Osteocyte (in vitro differentiated cells): ENCODE data around the gene MRPL22. TPM values are rescaled to one million over a fixed set of nuclear protein-coding genes. Genes with fewer than 3 reads are reported as not detected.

ENCODE experiments used
- DNase-seq: peaks from one replicate; pipeline ENCODE4 v3.0.0; 2021; ENCODE audit warnings: mixed read lengths; ENCODE audit not compliant: unreplicated experiment; ENCODE audit errors: extremely low spot score
- H3K27ac Mint-ChIP-seq: one replicate; pipeline ENCODE4 v1.8.0; 2021; ENCODE audit warnings: mild to moderate bottlenecking, mixed read lengths; ENCODE audit not compliant: unreplicated experiment
- H3K27me3 Mint-ChIP-seq: one replicate; pipeline ENCODE4 v1.8.0; 2021; ENCODE audit warnings: mixed read lengths; ENCODE audit not compliant: unreplicated experiment
- H3K36me3 Mint-ChIP-seq: one replicate; pipeline ENCODE4 v1.8.0; 2021; ENCODE audit warnings: mixed read lengths; ENCODE audit not compliant: unreplicated experiment
- H3K4me1 Mint-ChIP-seq: one replicate; pipeline ENCODE4 v1.8.0; 2021; ENCODE audit warnings: mixed read lengths; ENCODE audit not compliant: unreplicated experiment
- H3K4me3 Mint-ChIP-seq: one replicate; pipeline ENCODE4 v1.8.0; 2021; ENCODE audit warnings: mild to moderate bottlenecking, moderate library complexity, mixed read lengths; ENCODE audit not compliant: unreplicated experiment
- H3K9me3 Mint-ChIP-seq: one replicate; pipeline ENCODE4 v1.8.0; 2021; ENCODE audit warnings: mixed read lengths; ENCODE audit not compliant: unreplicated experiment
- long read RNA-seq: library from polyadenylated mRNA; unstranded; transcript quantifications from one replicate; pipeline ENCODE4 v2.0.0, GENCODE V29; 2021
- total RNA-seq: library from RNA; stranded (reverse); gene quantifications from 2 replicates; pipeline ENCODE4 v1.2.1, GENCODE V29; 2021
- TF ChIP-seq, protein P1 (sequence below): fragments of 200-600 bp; sonication (generic); IDR thresholded peaks from 2 replicates; pipeline ENCODE4 v1.5.0; 2021; ENCODE audit warnings: antibody characterized with exemption, mild to moderate bottlenecking, moderate library complexity

Gene MRPL22
- 35.8 and 39.1 TPM in 2 replicates for total RNA-seq
- long read RNA-seq, transcript MRPL22-207 (7 exons, 3,176 nt) = major isoform, 21 of 27 reads
- long read RNA-seq, partial matches to known transcripts = 1 of 27 reads
- long read RNA-seq, other reads (novel, unspliced or antisense) = 3 of 27 reads

- Mint-ChIP-seq H3K9me3 (no peaks in the 10 kb centered on the region), H3K27me3 (no peaks in the 10 kb centered on the region), H3K36me3 (no peaks in the 10 kb centered on the region), H3K4me1 (peaks cover 29% of the 10 kb centered on the region), H3K27ac (peak within 1 kb of the TSS; percentile 99), H3K4me3 (peak within 1 kb of the TSS; percentile 100)
- peak; percentile 96 for DNase-seq
- TF ChIP-seq, protein P1, sequence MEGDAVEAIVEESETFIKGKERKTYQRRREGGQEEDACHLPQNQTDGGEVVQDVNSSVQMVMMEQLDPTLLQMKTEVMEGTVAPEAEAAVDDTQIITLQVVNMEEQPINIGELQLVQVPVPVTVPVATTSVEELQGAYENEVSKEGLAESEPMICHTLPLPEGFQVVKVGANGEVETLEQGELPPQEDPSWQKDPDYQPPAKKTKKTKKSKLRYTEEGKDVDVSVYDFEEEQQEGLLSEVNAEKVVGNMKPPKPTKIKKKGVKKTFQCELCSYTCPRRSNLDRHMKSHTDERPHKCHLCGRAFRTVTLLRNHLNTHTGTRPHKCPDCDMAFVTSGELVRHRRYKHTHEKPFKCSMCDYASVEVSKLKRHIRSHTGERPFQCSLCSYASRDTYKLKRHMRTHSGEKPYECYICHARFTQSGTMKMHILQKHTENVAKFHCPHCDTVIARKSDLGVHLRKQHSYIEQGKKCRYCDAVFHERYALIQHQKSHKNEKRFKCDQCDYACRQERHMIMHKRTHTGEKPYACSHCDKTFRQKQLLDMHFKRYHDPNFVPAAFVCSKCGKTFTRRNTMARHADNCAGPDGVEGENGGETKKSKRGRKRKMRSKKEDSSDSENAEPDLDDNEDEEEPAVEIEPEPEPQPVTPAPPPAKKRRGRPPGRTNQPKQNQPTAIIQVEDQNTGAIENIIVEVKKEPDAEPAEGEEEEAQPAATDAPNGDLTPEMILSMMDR = no peak
These were observed at the start of gene MRPL22 for GRCh38 chr5:154940772-154941620. TSS of gene MRPL22 (plus strand) at chr5:154941073. CDS start at chr5:154941111, 38 bp downstream.

- Mint-ChIP-seq H3K4me3 (no peak overlapping the region), H3K9me3 (no peaks in the 10 kb centered on the region), H3K36me3 (peaks cover 71% of the 10 kb centered on the region), H3K4me1 (peaks cover 11% of the 10 kb centered on the region), H3K27ac (no peak overlapping the region), H3K27me3 (no peaks in the 10 kb centered on the region)
- TF ChIP-seq, protein P1 = no peak
- DNase-seq = no peak
These were observed 48.5 kb upstream of the MRPL22 start for GRCh38 chr5:154892369-154892771.

DNA sequence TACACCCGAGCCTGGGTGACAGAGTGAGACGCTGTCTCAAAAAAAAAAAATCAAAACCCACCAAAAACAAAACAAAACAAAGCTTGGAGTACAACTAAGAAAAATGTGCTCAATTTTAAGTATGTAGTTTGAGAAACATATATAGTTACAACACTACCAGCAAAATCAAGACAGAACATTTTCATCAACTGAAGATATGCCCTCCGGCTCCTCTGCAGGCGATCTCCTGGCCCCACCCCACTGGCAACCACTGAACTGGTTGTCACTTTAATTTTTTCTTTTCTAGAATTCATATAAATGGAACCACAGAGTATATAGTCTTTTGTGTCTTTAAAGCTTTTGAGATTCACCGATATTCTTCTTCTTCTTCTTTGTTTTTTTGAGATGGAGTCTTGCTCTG, 47.5 kb upstream of the MRPL22 start:
- DNase-seq = no peak
- Mint-ChIP-seq H3K27me3 (no peaks in the 10 kb centered on the region), H3K9me3 (no peaks in the 10 kb centered on the region), H3K27ac (peak overlapping the region; percentile 63), H3K4me1 (peaks cover 13% of the 10 kb centered on the region), H3K36me3 (peaks cover 69% of the 10 kb centered on the region), H3K4me3 (no peak overlapping the region)
- TF ChIP-seq, protein P1 = no peak

GRCh38 chr5:154895606-154896561, 45.0 kb upstream of the MRPL22 start:
- H3K27ac Mint-ChIP-seq = no peak overlapping the region
- peaks cover 67% of the 10 kb centered on the region for H3K36me3 Mint-ChIP-seq
- no peak overlapping the region for H3K4me3 Mint-ChIP-seq
- TF ChIP-seq, protein P1 = no peak
- DNase-seq = no peak
- peaks cover 37% of the 10 kb centered on the region for H3K4me1 Mint-ChIP-seq
- H3K9me3 Mint-ChIP-seq = no peaks in the 10 kb centered on the region
- no peaks in the 10 kb centered on the region for H3K27me3 Mint-ChIP-seq
